WERI-Rb-1 (cell line): ENCODE measurements around the gene FMO4.

Experiments used
- DNase-seq: peaks from one replicate; pipeline ENCODE4 v3.0.0-alpha.2; 2020
- H3K27ac ChIP-seq: fragments of 250-450 bp; sonication (Bioruptor Pico); 2 replicates; pipeline ENCODE4 v1.5.1; 2020; ENCODE audit warnings: mild to moderate bottlenecking, moderate library complexity
- H3K27me3 ChIP-seq: fragments of 250-450 bp; sonication (Bioruptor Pico); 2 replicates; pipeline ENCODE4 v1.5.1; 2021; ENCODE audit warnings: mild to moderate bottlenecking, low read depth, moderate library complexity; ENCODE audit not compliant: insufficient read depth, severe bottlenecking
- H3K36me3 ChIP-seq: fragments of 250-450 bp; sonication (Bioruptor Pico); 2 replicates; pipeline ENCODE4 v1.5.1; 2020; ENCODE audit warnings: mild to moderate bottlenecking, moderate library complexity
- H3K4me3 ChIP-seq: 2 replicates; pipeline ENCODE4 v1.5.1; 2011; ENCODE audit warnings: low read depth, mild to moderate bottlenecking, control low read depth, low read length
- H3K9me3 ChIP-seq: fragments of 250-450 bp; sonication (Bioruptor Pico); 2 replicates; pipeline ENCODE4 v1.5.1; 2021; ENCODE audit warnings: mild to moderate bottlenecking, moderate library complexity; ENCODE audit not compliant: severe bottlenecking
- TF ChIP-seq, protein P1 (sequence below): IDR thresholded peaks from 2 replicates; pipeline ENCODE4 v1.5.1; 2011; ENCODE audit warnings: low read depth, mild to moderate bottlenecking, control low read depth, inconsistent platforms, low read length

FMO4 gene, protein sequence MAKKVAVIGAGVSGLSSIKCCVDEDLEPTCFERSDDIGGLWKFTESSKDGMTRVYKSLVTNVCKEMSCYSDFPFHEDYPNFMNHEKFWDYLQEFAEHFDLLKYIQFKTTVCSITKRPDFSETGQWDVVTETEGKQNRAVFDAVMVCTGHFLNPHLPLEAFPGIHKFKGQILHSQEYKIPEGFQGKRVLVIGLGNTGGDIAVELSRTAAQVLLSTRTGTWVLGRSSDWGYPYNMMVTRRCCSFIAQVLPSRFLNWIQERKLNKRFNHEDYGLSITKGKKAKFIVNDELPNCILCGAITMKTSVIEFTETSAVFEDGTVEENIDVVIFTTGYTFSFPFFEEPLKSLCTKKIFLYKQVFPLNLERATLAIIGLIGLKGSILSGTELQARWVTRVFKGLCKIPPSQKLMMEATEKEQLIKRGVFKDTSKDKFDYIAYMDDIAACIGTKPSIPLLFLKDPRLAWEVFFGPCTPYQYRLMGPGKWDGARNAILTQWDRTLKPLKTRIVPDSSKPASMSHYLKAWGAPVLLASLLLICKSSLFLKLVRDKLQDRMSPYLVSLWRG

GRCh38 chr1:171313835-171314320 lies at the start of gene FMO4:
Gene FMO4, plus strand, starts transcription at chr1:171314183. Its CDS starts 5,643 bp downstream, at chr1:171319826.
- Histone ChIP-seq H3K4me3 (peak within 1 kb of the TSS; percentile 41), H3K27ac (no peak within 1 kb of the TSS)

DNA sequence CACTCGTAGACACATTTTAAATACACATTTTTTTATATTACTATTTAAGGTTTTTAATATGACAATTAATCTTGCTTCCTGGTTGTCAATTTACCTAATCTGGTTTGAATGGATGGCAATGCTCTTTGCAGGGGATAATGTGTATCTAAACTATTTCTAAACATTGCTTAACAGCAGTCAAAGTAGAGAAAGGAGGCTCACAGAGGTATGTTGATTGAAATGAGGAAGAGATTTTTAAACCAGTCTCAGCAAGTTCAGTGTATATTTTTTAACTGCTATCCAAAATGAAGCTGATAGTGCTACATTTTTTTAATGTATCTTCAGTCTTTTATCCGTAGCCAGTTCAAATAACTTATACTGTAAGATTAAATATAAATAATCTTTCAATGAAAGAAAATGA lies 48.3 kb upstream of the FMO4 start:
- Histone ChIP-seq H3K27me3 (no peaks in the 10 kb centered on the region), H3K4me3 (no peak overlapping the region), H3K27ac (no peak overlapping the region), H3K36me3 (no peaks in the 10 kb centered on the region), H3K9me3 (no peaks in the 10 kb centered on the region)
- TF ChIP-seq, protein P1, sequence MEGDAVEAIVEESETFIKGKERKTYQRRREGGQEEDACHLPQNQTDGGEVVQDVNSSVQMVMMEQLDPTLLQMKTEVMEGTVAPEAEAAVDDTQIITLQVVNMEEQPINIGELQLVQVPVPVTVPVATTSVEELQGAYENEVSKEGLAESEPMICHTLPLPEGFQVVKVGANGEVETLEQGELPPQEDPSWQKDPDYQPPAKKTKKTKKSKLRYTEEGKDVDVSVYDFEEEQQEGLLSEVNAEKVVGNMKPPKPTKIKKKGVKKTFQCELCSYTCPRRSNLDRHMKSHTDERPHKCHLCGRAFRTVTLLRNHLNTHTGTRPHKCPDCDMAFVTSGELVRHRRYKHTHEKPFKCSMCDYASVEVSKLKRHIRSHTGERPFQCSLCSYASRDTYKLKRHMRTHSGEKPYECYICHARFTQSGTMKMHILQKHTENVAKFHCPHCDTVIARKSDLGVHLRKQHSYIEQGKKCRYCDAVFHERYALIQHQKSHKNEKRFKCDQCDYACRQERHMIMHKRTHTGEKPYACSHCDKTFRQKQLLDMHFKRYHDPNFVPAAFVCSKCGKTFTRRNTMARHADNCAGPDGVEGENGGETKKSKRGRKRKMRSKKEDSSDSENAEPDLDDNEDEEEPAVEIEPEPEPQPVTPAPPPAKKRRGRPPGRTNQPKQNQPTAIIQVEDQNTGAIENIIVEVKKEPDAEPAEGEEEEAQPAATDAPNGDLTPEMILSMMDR = no peak
- DNase-seq = no peak

More at GRCh38 chr1:171313835-171314320, at the start of gene FMO4:
- peak; percentile 91 for DNase-seq
- Histone ChIP-seq H3K36me3 (no peaks in the 10 kb centered on the region), H3K9me3 (peaks cover 5% of the 10 kb centered on the region), H3K27me3 (no peaks in the 10 kb centered on the region)
- TF ChIP-seq, protein P1 = peak; percentile 80

- Histone ChIP-seq H3K27me3 (no peaks in the 10 kb centered on the region), H3K4me3 (no peak overlapping the region), H3K27ac (no peak overlapping the region), H3K36me3 (no peaks in the 10 kb centered on the region), H3K9me3 (no peaks in the 10 kb centered on the region)
- DNase-seq = no peak
- TF ChIP-seq, protein P1 = no peak
Observed at GRCh38 chr1:171266930-171267329, 47.1 kb upstream of the FMO4 start.

DNA sequence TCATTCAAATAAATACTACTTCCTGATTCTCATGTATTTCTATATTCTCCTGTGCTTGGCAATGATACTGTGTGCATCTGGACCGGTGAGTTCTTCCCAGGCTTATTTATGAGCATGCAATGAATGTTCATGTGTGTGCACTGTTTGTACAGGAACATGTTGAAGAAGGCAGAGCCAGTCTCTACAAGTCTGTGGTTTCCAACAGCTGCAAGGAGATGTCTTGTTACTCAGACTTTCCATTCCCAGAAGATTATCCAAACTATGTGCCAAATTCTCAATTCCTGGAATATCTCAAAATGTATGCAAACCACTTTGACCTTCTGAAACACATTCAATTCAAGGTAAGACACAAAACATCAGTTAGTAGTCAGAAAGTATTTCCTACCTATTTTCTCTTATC lies 46.6 kb upstream of the FMO4 start:
- TF ChIP-seq, protein P1 = no peak
- no peaks in the 10 kb centered on the region for H3K27me3 ChIP-seq
- DNase-seq = no peak
- no peaks in the 10 kb centered on the region for H3K9me3 ChIP-seq
- no peak overlapping the region for H3K4me3 ChIP-seq
- no peaks in the 10 kb centered on the region for H3K36me3 ChIP-seq
- H3K27ac ChIP-seq = no peak overlapping the region

- TF ChIP-seq, protein P1 = no peak
- Histone ChIP-seq H3K4me3 (no peak overlapping the region), H3K27me3 (no peaks in the 10 kb centered on the region), H3K27ac (no peak overlapping the region), H3K9me3 (no peaks in the 10 kb centered on the region), H3K36me3 (no peaks in the 10 kb centered on the region)
- DNase-seq = no peak
Observed at GRCh38 chr1:171270806-171271205, 43.2 kb upstream of the FMO4 start.
